H9 (cell line): ENCODE results near the gene DOCK10. TPM values are rescaled to one million over a fixed set of nuclear protein-coding genes. Genes with fewer than 3 reads are reported as not detected.

Experiments
- DNase-seq: peaks from one replicate; pipeline ENCODE4 v3.0.0-alpha.2; 2017
- H2AFZ ChIP-seq: one replicate; pipeline ENCODE4 v1.6.1; 2013; ENCODE audit warnings: mild to moderate bottlenecking, low read length, control low read depth, moderate library complexity
- H2AK5ac ChIP-seq: 2 replicates; pipeline ENCODE4 v1.6.1; 2013; ENCODE audit warnings: low read length, control low read depth, mixed read lengths; ENCODE audit not compliant: insufficient read length
- H2BK120ac ChIP-seq: one replicate; pipeline ENCODE4 v1.6.1; 2013; ENCODE audit warnings: low read depth, mild to moderate bottlenecking, low read length, control low read depth, inconsistent platforms; ENCODE audit not compliant: poor library complexity, severe bottlenecking
- H2BK12ac ChIP-seq: 2 replicates; pipeline ENCODE4 v1.6.1; 2013; ENCODE audit warnings: low read length, control low read depth, mixed read lengths, low read depth; ENCODE audit not compliant: insufficient read length
- H2BK15ac ChIP-seq: 2 replicates; pipeline ENCODE4 v1.6.1; 2013; ENCODE audit warnings: low read depth, low read length, control low read depth
- H2BK20ac ChIP-seq: one replicate; pipeline ENCODE4 v1.6.1; 2013; ENCODE audit warnings: low read depth, mild to moderate bottlenecking, low read length, control low read depth, inconsistent platforms; ENCODE audit not compliant: poor library complexity, severe bottlenecking
- H2BK5ac ChIP-seq: 2 replicates; pipeline ENCODE4 v1.6.1; 2013; ENCODE audit warnings: low read length, control low read depth, mixed read lengths; ENCODE audit not compliant: insufficient read length
- H3K14ac ChIP-seq: 2 replicates; pipeline ENCODE4 v1.6.1; 2013; ENCODE audit warnings: low read length, control low read depth; ENCODE audit not compliant: insufficient read depth
- H3K18ac ChIP-seq: 2 replicates; pipeline ENCODE4 v1.6.1; 2013; ENCODE audit warnings: low read depth, mild to moderate bottlenecking, mixed read lengths, low read length, control low read depth; ENCODE audit not compliant: insufficient read length
- H3K23ac ChIP-seq: 2 replicates; pipeline ENCODE4 v1.6.1; 2013; ENCODE audit warnings: low read length, control low read depth, mixed read lengths, low read depth; ENCODE audit not compliant: insufficient read length
- H3K23me2 ChIP-seq: 2 replicates; pipeline ENCODE4 v1.6.1; 2013; ENCODE audit warnings: low read depth, mild to moderate bottlenecking, mixed read lengths, low read length, control low read depth; ENCODE audit not compliant: insufficient read length, poor library complexity, severe bottlenecking
- H3K27ac ChIP-seq: 2 replicates; pipeline ENCODE4 v1.5.1; 2013; ENCODE audit warnings: low read length, control low read depth, mixed read lengths, low read depth; ENCODE audit not compliant: insufficient read length
- H3K27me3 ChIP-seq: 2 replicates; pipeline ENCODE4 v1.6.1; 2013; ENCODE audit warnings: low read length, control low read depth, inconsistent platforms; ENCODE audit not compliant: insufficient read depth
- H3K4ac ChIP-seq: 2 replicates; pipeline ENCODE4 v1.6.1; 2013; ENCODE audit warnings: low read depth, mild to moderate bottlenecking, control low read depth, inconsistent platforms, low read length, moderate library complexity
- H3K4me1 ChIP-seq: 2 replicates; pipeline ENCODE4 v1.6.1; 2013; ENCODE audit warnings: low read length, control low read depth, inconsistent platforms; ENCODE audit not compliant: insufficient read depth
- H3K4me2 ChIP-seq: 2 replicates; pipeline ENCODE4 v1.6.1; 2013; ENCODE audit warnings: low read length, control low read depth, mixed read lengths; ENCODE audit not compliant: insufficient read length, insufficient read depth
- H3K56ac ChIP-seq: 2 replicates; pipeline ENCODE4 v1.6.1; 2013; ENCODE audit warnings: low read depth, mild to moderate bottlenecking, mixed read lengths, low read length, control low read depth; ENCODE audit not compliant: insufficient read length
- H3K79me1 ChIP-seq: 2 replicates; pipeline ENCODE4 v1.6.1; 2013; ENCODE audit warnings: low read depth, mild to moderate bottlenecking, moderate library complexity, low read length, control low read depth, inconsistent platforms; ENCODE audit not compliant: insufficient read depth, poor library complexity, severe bottlenecking
- H3K79me2 ChIP-seq: 2 replicates; pipeline ENCODE4 v1.6.1; 2013; ENCODE audit warnings: low read length, control low read depth, inconsistent platforms; ENCODE audit not compliant: insufficient read depth
- H3K9ac ChIP-seq: 2 replicates; pipeline ENCODE4 v1.6.1; 2013; ENCODE audit warnings: low read length, control low read depth, mixed read lengths; ENCODE audit not compliant: insufficient read length; ENCODE audit errors: extremely low read depth
- H3K9me3 ChIP-seq: one replicate; pipeline ENCODE4 v1.6.1; 2013; ENCODE audit warnings: low read depth, low read length, inconsistent platforms; ENCODE audit not compliant: control insufficient read depth
- H3T11ph ChIP-seq: one replicate; pipeline ENCODE4 v1.6.1; 2013; ENCODE audit warnings: mild to moderate bottlenecking, low read length, control low read depth, inconsistent platforms
- H4K20me1 ChIP-seq: one replicate; pipeline ENCODE4 v1.6.1; 2013; ENCODE audit not compliant: control insufficient read depth, insufficient read length, insufficient read depth
- H4K5ac ChIP-seq: 2 replicates; pipeline ENCODE4 v1.6.1; 2013; ENCODE audit warnings: low read depth, mild to moderate bottlenecking, mixed read lengths, low read length, control low read depth; ENCODE audit not compliant: insufficient read length
- H4K8ac ChIP-seq: replicated peaks from 2 replicates; pipeline ENCODE4 v1.6.1; 2013; ENCODE audit warnings: low read length, control low read depth, mixed read lengths, low read depth; ENCODE audit not compliant: insufficient read length
- H4K91ac ChIP-seq: 2 replicates; pipeline ENCODE4 v1.6.1; 2013; ENCODE audit warnings: low read depth, mild to moderate bottlenecking, moderate library complexity, mixed read lengths, low read length, control low read depth; ENCODE audit not compliant: insufficient read length
- H3K27ac Mint-ChIP-seq, 3 experiments: 2 replicates in 2 of 3; 3 replicates in 1 of 3; pipeline ENCODE4 v1.8.0; 2020 to 2021; ENCODE audit warnings: mixed read lengths in 3 of 3, mild to moderate bottlenecking in 1 of 3, moderate library complexity in 1 of 3
- H3K27me3 Mint-ChIP-seq: 2 replicates; pipeline ENCODE4 v1.8.0; 2021; ENCODE audit warnings: low read depth, mild to moderate bottlenecking, moderate library complexity, mixed read lengths
- H3K36me3 Mint-ChIP-seq, 3 experiments: 2 replicates in 2 of 3; 3 replicates in 1 of 3; pipeline ENCODE4 v1.8.0; 2020 to 2021; ENCODE audit warnings: low read depth in 3 of 3, mixed read lengths in 3 of 3; ENCODE audit not compliant: insufficient read depth in 1 of 3
- H3K4me1 Mint-ChIP-seq, 2 experiments: 2 replicates each; pipeline ENCODE4 v1.8.0; 2020; ENCODE audit warnings: mixed read lengths in 2 of 2
- H3K4me3 Mint-ChIP-seq, 2 experiments: 2 replicates in 1 of 2; 3 replicates in 1 of 2; pipeline ENCODE4 v1.8.0; 2020 to 2021; ENCODE audit warnings: mild to moderate bottlenecking in 2 of 2, mixed read lengths in 2 of 2, moderate library complexity in 1 of 2
- H3K9me3 Mint-ChIP-seq, 2 experiments: 2 replicates in 1 of 2; 3 replicates in 1 of 2; pipeline ENCODE4 v1.8.0; 2020; ENCODE audit warnings: mild to moderate bottlenecking in 2 of 2, mixed read lengths in 2 of 2, moderate library complexity in 1 of 2
- WGBS: extraction: QIAGEN DNeasy Blood & Tissue Kit; methylation state at CpG from one replicate; pipeline ENCODE4 v1.1.7; 2013; ENCODE audit warnings: missing lambda C conversion rate, low lambda C conversion rate, mixed read lengths; ENCODE audit not compliant: insufficient read length; ENCODE audit errors: extremely low coverage; 5-methylcytosine and 5-hydroxymethylcytosine counted together
- total RNA-seq: library from RNA; stranded (reverse); gene quantifications from 2 replicates; pipeline ENCODE4 v1.2.1, GENCODE V29; 2021
- TF ChIP-seq, protein P1 (sequence below): fragments of 200-600 bp; sonication (generic); conservative IDR thresholded peaks from 3 replicates; pipeline ENCODE4 v1.8.0; 2021; ENCODE audit warnings: antibody characterized with exemption, mild to moderate bottlenecking

DOCK10 gene
- total RNA-seq, 1 experiment from 2014 or later, result 0.79 TPM

DNA sequence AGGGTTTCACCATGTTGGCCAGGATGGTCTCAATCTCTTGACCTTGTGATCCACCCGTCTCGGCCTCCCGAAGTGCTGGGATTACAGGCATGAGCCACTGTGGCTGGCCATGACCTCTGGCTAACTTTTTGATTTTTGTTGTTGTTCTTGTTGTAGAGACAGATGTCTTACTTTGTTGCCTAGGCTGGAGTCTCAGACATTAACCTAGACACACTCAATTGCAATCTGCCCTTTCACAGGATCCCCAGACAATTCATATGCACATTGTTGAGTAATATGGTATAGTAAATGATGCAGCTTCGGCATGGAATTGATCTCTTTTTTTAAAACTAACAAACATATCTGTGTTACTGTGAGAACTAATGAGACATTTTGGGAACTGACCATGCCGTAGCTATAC is 195.6 kb downstream of the DOCK10 start:
- no peak overlapping the region for H2BK120ac ChIP-seq
- H2BK5ac ChIP-seq, result no peak overlapping the region

More for the DNA sequence above, 195.6 kb downstream of the DOCK10 start:
- H3K4ac ChIP-seq, result no peak overlapping the region
- H3K23me2 ChIP-seq, result no peaks in the 10 kb centered on the region
- Mint-ChIP-seq H3K36me3 (no peaks in the 10 kb centered on the region), H3K27ac (no peak overlapping the region), H3K27me3 (no peaks in the 10 kb centered on the region), H3K4me3 (no peak overlapping the region), H3K9me3 (no peaks in the 10 kb centered on the region; a peak in 1 of 5 replicates), H3K4me1 (no peaks in the 10 kb centered on the region; a peak in 1 of 4 replicates)
- H4K20me1 ChIP-seq, result no peaks in the 10 kb centered on the region
- no peak overlapping the region for H3K14ac ChIP-seq
- TF ChIP-seq, protein P1, sequence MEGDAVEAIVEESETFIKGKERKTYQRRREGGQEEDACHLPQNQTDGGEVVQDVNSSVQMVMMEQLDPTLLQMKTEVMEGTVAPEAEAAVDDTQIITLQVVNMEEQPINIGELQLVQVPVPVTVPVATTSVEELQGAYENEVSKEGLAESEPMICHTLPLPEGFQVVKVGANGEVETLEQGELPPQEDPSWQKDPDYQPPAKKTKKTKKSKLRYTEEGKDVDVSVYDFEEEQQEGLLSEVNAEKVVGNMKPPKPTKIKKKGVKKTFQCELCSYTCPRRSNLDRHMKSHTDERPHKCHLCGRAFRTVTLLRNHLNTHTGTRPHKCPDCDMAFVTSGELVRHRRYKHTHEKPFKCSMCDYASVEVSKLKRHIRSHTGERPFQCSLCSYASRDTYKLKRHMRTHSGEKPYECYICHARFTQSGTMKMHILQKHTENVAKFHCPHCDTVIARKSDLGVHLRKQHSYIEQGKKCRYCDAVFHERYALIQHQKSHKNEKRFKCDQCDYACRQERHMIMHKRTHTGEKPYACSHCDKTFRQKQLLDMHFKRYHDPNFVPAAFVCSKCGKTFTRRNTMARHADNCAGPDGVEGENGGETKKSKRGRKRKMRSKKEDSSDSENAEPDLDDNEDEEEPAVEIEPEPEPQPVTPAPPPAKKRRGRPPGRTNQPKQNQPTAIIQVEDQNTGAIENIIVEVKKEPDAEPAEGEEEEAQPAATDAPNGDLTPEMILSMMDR, result no peak
- no peaks in the 10 kb centered on the region for H3K9me3 ChIP-seq
- no peaks in the 10 kb centered on the region for H3K4me1 ChIP-seq
- no CpG with 5 or more reads among the region's 5 CpGs for WGBS
- H3K27me3 ChIP-seq, result no peaks in the 10 kb centered on the region
- no peak overlapping the region for H2AK5ac ChIP-seq
- no peak overlapping the region for H3K56ac ChIP-seq
- H3K23ac ChIP-seq, result no peak overlapping the region
- no peak overlapping the region for H4K5ac ChIP-seq
- H2BK20ac ChIP-seq, result no peak overlapping the region
- no peak overlapping the region for H2AFZ ChIP-seq
- no peaks in the 10 kb centered on the region for H3K79me2 ChIP-seq
- no peak overlapping the region for H2BK15ac ChIP-seq
- no peak overlapping the region for H3K4me2 ChIP-seq
- no peak overlapping the region for H3K9ac ChIP-seq
- no peak overlapping the region for H3K27ac ChIP-seq
- H2BK12ac ChIP-seq, result no peak overlapping the region
- H3K79me1 ChIP-seq, result no peaks in the 10 kb centered on the region
- H4K8ac ChIP-seq, result no peak overlapping the region
- DNase-seq, result no peak
- H3K18ac ChIP-seq, result no peak overlapping the region
- H3T11ph ChIP-seq, result no peak overlapping the region
- H4K91ac ChIP-seq, result no peak overlapping the region
